Activated gamma-delta T cell treated with Interleukin-2 at 50 U/mL for 16 hours (primary cell): ENCODE data around the gene TMEM107.

ENCODE experiments used
- DNase-seq: peaks from one replicate; pipeline ENCODE4 v3.0.0-alpha.2; 2020

The TMEM107 gene

GRCh38 chr17:8161289-8162232 lies 14.6 kb downstream of the TMEM107 start:
- no peak for DNase-seq

GRCh38 chr17:8160741-8161221 lies 15.4 kb downstream of the TMEM107 start:
- DNase-seq: no peak

GRCh38 chr17:8160224-8160577 lies 16.0 kb downstream of the TMEM107 start:
- DNase-seq: no peak

- no peak for DNase-seq
Measured at GRCh38 chr17:8159459-8160223, 16.5 kb downstream of the TMEM107 start.

- no peak for DNase-seq
Measured at GRCh38 chr17:8159032-8159400, 17.2 kb downstream of the TMEM107 start.

GRCh38 chr17:8158267-8159031 lies 17.7 kb downstream of the TMEM107 start:
- peak; percentile 90 for DNase-seq

GRCh38 chr17:8156246-8156992 lies 19.8 kb downstream of the TMEM107 start:
- DNase-seq: peak; percentile 100

GRCh38 chr17:8155996-8156245 lies 20.3 kb downstream of the TMEM107 start:
- no peak for DNase-seq

- no peak for DNase-seq
Measured at GRCh38 chr17:8155231-8155995, 20.8 kb downstream of the TMEM107 start.

- DNase-seq: no peak
Measured at GRCh38 chr17:8154608-8155155, 21.5 kb downstream of the TMEM107 start.

GRCh38 chr17:8153957-8154607 lies 22.1 kb downstream of the TMEM107 start:
- peak; percentile 74 for DNase-seq

GRCh38 chr17:8153525-8153956 lies 22.6 kb downstream of the TMEM107 start:
- DNase-seq: no peak

- DNase-seq: no peak
Measured at GRCh38 chr17:8153031-8153451, 23.1 kb downstream of the TMEM107 start.

GRCh38 chr17:8152112-8152775 lies 23.9 kb downstream of the TMEM107 start, which contains the start of gene PER1:
Gene PER1 (minus strand): TSS chr17:8152404. CDS start chr17:8150706, 1,698 bp downstream.
- peak; percentile 67 for DNase-seq

- no peak for DNase-seq
Measured at GRCh38 chr17:8151641-8152111, 24.5 kb downstream of the TMEM107 start.

GRCh38 chr17:8151120-8151640 lies 25.0 kb downstream of the TMEM107 start:
- peak; percentile 87 for DNase-seq

- no peak for DNase-seq
Measured at GRCh38 chr17:8150194-8151119, 25.7 kb downstream of the TMEM107 start.

GRCh38 chr17:8149419-8150193 lies 26.6 kb downstream of the TMEM107 start:
- no peak for DNase-seq
